ENCODE measurements around the gene ANTXR1.

ANTXR1 gene

DNA sequence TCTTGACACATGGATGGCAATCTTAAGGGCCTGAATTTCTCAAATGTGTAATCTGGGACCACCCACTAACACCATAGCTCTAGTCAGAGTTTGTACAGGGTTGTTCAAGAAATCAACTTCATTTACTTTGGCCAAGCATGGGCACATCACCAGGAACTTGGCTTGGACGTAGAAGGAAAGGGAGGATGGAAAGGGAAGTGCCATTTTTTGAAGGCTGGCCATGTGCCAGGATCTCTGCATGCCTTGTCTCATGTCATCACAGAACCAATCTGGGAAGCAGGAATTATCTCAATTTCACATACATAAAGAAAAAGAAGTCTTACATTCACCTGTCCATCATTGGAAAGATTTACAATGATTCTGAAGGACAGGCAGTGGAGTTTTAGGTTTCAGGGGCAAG lies 128.1 kb downstream of the ANTXR1 start:
- in situ Hi-C loops (cut with MboI; ENCODE audit: low pct_unique_long_range_greater_than_20kb, low sequenced_read_pairs) = no loop called here
- DNase-seq = no peak

DNA sequence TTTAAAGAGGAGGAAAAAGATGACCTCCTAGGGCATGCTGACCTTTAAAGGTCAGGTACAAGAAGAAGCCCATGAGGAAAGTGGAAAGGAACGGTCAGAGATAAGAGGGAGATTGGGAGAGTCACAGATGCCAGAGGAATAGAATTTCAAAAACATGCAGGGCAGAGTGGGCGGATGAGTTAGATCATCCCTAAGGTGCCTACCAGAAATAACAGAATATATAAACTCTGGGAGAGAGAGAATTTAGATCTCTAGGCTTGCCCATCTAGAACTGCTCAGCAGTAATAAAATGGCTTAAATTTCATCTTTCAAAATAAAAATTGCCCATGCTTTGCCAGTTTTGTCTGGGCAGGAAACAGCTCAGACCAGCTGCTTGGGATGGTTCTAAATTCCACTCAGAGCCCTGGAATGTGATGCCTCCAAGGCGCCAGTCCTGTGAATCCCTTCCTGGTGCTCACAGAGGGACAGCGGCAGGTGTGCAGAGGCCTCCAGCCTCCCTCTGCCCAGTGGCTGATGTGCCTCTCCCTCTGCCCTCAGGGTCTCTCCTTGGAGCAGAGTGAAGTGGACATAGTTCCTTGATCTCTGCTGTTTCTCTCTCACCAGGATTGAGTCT lies 130.9 kb downstream of the ANTXR1 start:
- DNase-seq = no peak
- in situ Hi-C loops (cut with MboI; ENCODE audit: low pct_unique_long_range_greater_than_20kb, low sequenced_read_pairs) = no loop called here

DNA sequence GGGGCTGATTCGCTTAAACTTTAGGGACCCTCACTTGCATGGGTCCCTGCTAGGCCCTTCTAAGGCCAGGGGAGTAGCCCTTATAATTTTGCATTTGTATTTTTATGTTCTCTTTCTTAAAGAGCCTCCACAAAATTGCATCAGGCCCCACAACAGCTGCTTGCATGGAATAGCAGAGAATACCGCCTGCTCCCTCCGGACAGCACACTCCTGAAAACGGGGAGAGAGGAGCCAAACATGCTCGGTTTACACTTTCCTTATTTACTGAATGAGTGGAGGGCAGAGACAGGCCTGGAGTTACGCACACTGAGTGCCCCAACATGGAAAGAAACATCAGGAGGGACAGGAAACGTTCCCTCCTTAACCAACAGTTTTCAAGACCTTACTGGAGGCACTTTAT lies 132.2 kb downstream of the ANTXR1 start:
- DNase-seq = no peak
- in situ Hi-C loops (cut with MboI; ENCODE audit: low pct_unique_long_range_greater_than_20kb, low sequenced_read_pairs) = no loop called here

DNA sequence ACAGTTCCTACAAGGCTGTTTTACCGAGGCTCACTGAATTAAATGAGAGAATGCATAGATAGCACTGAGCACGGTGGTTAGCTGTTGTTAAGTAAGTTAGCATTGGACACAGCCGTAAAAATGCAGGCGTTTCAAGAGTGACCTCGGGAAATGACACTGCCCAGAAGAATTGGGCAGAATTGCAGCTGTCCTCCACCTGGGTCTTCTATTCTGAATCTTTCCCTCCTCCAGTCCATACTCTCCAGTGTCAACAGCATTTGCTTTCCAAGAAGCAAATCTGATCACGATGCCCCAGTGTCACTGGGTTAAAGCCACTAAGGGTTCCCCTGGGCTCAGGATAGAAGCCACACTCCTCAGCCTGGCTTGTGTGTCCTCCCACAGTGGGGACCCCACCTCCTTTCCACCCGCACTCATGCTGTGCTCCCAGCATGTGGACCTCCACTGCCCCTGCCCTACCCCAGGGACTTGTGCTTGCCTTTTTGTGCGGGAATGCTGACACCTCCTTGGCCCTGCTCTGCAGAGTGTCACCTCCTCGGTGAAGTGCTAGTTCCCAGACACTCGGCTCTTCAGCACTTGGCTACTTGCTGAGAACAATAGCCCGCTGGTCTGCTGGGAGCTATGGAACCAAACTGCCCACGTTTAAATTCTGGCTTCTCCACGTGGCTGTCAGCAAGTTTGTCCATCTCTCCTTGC lies 135.0 kb downstream of the ANTXR1 start:
- DNase-seq = no peak
- in situ Hi-C loops (cut with MboI; ENCODE audit: low pct_unique_long_range_greater_than_20kb, low sequenced_read_pairs) = no loop called here

DNA sequence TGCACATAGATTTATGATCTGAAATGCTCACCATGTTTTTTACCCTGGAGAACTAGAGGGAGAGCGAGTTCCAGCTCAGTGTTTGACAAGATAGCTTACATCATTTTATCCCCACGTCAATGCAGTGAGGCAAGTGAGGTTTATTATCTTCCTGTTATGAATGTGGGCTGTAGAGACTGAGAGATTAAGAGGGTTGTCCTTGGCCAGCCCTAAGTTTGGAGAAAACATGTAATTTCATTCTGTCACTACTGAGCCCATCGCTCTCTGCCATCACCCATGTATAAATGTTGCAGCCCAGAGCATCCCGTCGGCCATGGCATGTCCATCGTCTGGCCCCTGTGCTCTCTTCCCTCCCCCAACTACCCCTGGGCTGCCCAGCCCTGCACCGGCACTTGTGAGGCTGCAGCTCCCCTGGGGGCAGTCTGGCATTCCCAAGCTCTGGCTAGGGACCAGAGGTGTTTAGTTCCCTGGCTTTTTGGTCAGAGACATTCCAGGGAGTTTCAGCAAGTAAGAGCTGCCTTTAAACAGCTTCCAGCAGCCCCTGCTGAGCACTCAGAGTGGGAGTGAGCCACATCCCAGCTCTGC lies 136.7 kb downstream of the ANTXR1 start:
- no peak for DNase-seq
- in situ Hi-C loops (cut with MboI; ENCODE audit: low pct_unique_long_range_greater_than_20kb, low sequenced_read_pairs) = no loop called here

GRCh38 chr2:69151931-69152330 lies 139.0 kb downstream of the ANTXR1 start:
- in situ Hi-C loops (cut with MboI; ENCODE audit: low pct_unique_long_range_greater_than_20kb, low sequenced_read_pairs) = no loop called here
- DNase-seq = no peak

DNA sequence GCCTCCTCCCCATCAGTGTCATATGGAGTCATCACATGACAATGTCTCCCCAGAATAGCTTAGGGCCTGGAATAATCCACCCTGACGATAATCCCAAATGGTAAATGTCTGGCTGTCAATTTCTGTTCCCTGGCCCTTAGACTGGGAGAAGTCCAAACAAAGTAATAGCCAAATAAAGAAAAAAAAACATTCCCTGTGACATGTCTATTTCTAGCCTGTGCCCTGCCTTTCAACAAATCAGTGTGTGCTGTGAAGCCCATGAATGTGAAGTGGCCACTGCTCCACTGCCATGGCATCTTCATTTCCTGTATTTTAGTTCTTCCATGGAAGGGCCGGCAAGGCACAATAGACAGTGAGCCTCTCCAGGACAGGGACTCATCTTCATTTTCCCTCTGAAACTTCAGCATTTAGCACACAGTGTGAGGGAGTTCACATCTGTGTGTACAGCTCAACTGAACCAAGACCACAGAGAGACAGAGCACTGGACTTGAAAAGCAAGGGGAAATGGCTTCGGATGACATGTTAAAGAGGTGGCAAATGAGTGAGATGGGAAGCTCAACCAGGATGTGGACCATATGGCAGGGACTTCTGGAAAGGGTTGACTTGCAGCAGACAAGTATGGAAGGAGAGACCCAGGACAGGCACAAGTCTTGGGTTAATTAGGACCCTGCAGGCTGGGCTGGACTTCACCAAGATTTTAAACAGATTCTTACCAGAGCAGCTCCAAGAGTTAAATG lies 140.0 kb downstream of the ANTXR1 start:
- in situ Hi-C loops (cut with MboI; ENCODE audit: low pct_unique_long_range_greater_than_20kb, low sequenced_read_pairs) = no loop called here
- no peak for DNase-seq

DNA sequence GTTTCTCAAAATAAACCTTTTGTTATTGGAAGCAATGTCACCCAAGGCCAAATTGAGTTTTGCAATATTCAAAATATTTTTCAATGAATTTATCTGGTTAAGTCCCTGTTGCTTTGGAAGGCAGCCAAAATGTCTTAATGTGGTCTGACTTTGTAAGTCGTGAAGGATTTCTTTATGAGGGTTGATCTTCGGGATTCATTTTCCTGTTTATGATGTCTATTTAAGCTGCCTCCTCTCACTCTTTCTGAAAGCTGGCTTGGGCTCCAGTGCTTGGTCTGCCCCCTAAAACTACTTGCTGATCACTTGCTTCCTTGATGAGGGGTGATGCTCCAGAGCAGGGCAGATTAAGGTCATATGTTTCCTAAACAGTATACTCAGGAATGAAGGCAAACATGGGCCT lies 141.1 kb downstream of the ANTXR1 start:
- no peak for DNase-seq
- in situ Hi-C loops (cut with MboI; ENCODE audit: low pct_unique_long_range_greater_than_20kb, low sequenced_read_pairs) = no loop called here

DNA sequence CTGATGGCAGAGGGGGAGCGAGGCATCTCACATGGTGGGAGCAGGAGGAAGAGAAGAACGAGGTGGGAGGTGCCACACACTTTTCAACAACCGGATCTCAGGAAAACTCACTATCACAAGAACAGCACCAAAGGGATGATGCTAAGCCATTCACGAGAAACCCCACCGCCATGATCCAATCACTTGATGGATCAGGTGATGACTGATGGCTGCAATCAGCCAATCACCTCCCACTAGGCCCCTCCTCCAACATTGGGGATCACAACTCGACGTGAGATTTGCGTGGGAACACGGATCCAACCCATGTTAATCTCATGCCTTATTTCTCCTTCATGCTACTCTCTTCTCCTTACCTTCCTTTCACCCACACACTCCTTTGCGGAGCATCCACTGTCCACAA lies 143.6 kb downstream of the ANTXR1 start:
- in situ Hi-C loops (cut with MboI; ENCODE audit: low pct_unique_long_range_greater_than_20kb, low sequenced_read_pairs) = no loop called here
- DNase-seq = no peak

- no peak for DNase-seq
- in situ Hi-C loops (cut with MboI; ENCODE audit: low pct_unique_long_range_greater_than_20kb, low sequenced_read_pairs) = no loop called here
These were observed 144.5 kb downstream of the ANTXR1 start for GRCh38 chr2:69157441-69157840.

GRCh38 chr2:69159986-69160385 lies 147.0 kb downstream of the ANTXR1 start:
- peak; percentile 47 for DNase-seq
- in situ Hi-C loops (cut with MboI; ENCODE audit: low pct_unique_long_range_greater_than_20kb, low sequenced_read_pairs) = no loop called here

DNA sequence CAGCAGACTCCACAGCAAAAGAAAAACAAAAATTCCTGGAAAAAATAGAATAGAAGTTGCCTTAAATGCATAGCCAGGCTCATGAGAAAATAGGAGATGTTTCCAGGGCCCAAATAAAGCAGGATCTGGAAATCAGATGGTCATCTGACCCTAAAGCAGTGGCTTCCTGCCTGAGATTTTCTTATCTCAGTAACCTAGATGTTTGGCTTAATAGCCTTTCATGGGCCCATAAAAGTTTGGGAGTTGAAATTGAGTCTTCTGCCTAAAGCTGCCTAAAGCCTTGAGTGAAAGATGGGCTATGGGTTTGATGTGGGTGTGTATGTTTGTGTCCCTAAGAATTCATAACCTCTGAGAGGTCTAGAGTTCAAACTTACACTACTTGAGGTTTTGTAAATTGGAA lies 149.1 kb downstream of the ANTXR1 start:
- DNase-seq = no peak
- in situ Hi-C loops (cut with MboI; ENCODE audit: low pct_unique_long_range_greater_than_20kb, low sequenced_read_pairs) = no loop called here

GRCh38 chr2:69163109-69163508 lies 150.1 kb downstream of the ANTXR1 start:
- in situ Hi-C loops (cut with MboI; ENCODE audit: low pct_unique_long_range_greater_than_20kb, low sequenced_read_pairs) = no loop called here
- peak; percentile 92 for DNase-seq

- no peak for DNase-seq
- in situ Hi-C loops (cut with MboI; ENCODE audit: low pct_unique_long_range_greater_than_20kb, low sequenced_read_pairs) = no loop called here
These were observed 150.6 kb downstream of the ANTXR1 start for GRCh38 chr2:69163556-69163955.

- DNase-seq = no peak
- in situ Hi-C loops (cut with MboI; ENCODE audit: low pct_unique_long_range_greater_than_20kb, low sequenced_read_pairs) = no loop called here
These were observed 151.2 kb downstream of the ANTXR1 start for GRCh38 chr2:69164061-69164778.

DNA sequence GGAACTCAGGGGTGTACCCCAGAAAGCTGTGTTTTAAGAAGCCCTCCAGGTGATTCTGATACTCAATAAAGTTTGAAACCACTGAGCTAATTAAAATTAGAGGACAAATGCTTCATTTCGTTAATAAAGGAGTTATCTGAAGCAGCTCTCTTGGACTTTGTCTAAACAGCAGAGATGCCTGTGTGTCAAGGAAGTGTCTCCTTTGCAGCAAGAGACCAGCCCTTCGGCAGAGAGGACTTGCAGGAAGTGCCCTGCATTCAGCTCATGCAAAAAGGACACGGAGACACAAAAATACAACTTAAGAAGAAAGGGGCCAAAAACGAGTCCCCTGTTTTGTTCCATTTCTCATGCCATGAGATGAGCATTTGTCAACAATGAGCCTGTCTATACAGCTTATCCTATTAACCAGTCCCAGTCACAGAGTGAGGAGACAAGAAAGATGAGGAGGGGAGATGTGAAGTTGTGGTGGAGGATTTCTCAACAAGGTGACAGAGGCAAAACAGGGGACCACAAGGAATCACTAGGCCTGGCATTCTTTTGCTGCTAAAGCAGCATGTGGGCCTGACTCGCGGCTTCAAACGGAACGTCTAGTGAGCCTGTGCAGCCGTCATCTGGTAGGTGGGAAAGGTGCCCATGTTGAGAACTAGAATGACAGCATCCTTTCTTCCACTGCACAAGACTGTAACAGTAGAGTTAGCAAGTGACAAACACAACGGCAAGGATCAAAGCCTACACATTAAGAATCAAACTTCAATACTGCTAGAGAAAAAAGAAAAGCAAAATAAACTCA lies 152.3 kb downstream of the ANTXR1 start:
- DNase-seq = no peak
- in situ Hi-C loops (cut with MboI; ENCODE audit: low pct_unique_long_range_greater_than_20kb, low sequenced_read_pairs) = no loop called here

GRCh38 chr2:69166465-69166811 lies 153.5 kb downstream of the ANTXR1 start:
- no peak for DNase-seq
- in situ Hi-C loops (cut with MboI; ENCODE audit: low pct_unique_long_range_greater_than_20kb, low sequenced_read_pairs) = no loop called here

GRCh38 chr2:69166812-69167468 lies 154.0 kb downstream of the ANTXR1 start:
- in situ Hi-C loops (cut with MboI; ENCODE audit: low pct_unique_long_range_greater_than_20kb, low sequenced_read_pairs) = no loop called here

DNA sequence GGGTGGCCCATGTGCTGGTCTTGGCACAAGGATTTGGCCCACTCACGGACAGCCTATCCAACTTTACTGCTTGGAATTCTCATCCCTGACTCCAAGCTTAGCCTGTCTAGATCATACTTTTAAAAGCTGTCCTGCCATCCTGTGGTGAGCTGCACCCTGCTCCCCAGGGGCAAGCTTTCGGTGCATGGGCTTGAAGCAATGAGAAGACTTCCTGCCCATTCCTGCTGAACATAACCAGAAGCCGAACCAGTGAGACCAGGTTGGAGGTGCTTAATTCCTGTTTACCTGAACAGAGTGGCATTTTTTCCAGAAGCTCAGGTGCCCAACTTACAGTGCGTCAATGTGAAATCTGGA lies 154.5 kb downstream of the ANTXR1 start:
- DNase-seq = no peak
- in situ Hi-C loops (cut with MboI; ENCODE audit: low pct_unique_long_range_greater_than_20kb, low sequenced_read_pairs) = no loop called here

More at GRCh38 chr2:69166812-69167468, 154.0 kb downstream of the ANTXR1 start:
- no peak for DNase-seq
